Astrocyte of the cerebellum (primary cell): Measurements from ENCODE around the gene FUCA2.

Experiments
- DNase-seq: peaks from one replicate; pipeline ENCODE4 v3.0.0-alpha.2; 2011; ENCODE audit warnings: low read depth
- H3K4me3 ChIP-seq: 2 replicates; pipeline ENCODE4 v1.5.1; 2011; ENCODE audit warnings: mild to moderate bottlenecking, low read depth, low read length, moderate library complexity
- in situ Hi-C: cut with HindIII; loops from 2 replicates; pipeline ENCODE4 v1.10.0; 2017; ENCODE audit warnings: low sequenced_read_pairs
- TF ChIP-seq, protein P1 (sequence below): IDR thresholded peaks from 2 replicates; pipeline ENCODE4 v1.5.1; 2012; ENCODE audit warnings: low read length, low read depth, moderate library complexity, mild to moderate bottlenecking; ENCODE audit errors: missing control alignments

FUCA2 gene, protein sequence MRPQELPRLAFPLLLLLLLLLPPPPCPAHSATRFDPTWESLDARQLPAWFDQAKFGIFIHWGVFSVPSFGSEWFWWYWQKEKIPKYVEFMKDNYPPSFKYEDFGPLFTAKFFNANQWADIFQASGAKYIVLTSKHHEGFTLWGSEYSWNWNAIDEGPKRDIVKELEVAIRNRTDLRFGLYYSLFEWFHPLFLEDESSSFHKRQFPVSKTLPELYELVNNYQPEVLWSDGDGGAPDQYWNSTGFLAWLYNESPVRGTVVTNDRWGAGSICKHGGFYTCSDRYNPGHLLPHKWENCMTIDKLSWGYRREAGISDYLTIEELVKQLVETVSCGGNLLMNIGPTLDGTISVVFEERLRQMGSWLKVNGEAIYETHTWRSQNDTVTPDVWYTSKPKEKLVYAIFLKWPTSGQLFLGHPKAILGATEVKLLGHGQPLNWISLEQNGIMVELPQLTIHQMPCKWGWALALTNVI

DNA sequence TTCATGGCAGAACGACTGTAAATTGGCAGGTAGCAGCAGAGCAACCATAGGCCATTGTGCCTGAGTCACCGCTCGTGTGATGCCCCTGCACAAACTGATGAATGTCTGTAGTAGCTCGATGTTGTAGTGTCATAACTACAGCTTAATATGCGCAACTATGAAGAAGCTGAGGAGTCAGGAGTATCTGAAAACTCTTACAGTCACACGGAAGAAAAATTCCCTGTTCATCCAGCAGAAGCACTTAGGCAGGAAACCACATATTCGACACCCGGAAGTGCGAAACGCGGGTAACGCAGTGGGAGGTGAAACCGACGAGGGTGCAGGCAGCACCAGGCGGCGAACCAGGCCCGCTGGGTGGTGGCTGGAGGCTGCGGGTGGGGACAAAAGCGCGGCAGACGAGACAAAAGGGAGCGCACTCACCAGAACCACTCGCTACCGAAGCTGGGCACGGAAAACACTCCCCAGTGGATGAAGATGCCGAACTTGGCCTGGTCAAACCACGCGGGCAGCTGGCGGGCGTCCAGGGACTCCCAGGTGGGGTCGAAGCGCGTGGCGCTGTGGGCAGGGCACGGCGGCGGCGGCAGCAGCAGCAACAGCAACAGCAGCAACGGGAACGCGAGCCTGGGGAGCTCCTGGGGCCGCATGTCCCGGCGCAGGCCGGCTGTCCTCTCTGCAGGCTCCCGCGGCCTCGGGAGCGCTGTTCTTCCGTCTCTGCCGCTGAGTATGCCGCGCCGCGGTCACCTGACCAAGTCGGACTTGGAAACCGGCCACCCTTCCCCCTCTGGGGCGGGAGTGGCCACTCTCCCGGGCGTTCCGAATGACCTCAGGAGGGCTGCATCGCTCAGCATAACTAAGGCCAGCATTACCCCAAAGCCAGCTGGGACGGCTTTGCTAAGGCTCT, at the start of gene FUCA2:
TSS of gene FUCA2 (minus strand) at position 730 of the 901 bp plus-strand sequence. CDS start at position 644, 86 bp downstream.
- peak; percentile 70 for DNase-seq
- H3K4me3 ChIP-seq = peak within 1 kb of the TSS; percentile 58
- TF ChIP-seq, protein P1, sequence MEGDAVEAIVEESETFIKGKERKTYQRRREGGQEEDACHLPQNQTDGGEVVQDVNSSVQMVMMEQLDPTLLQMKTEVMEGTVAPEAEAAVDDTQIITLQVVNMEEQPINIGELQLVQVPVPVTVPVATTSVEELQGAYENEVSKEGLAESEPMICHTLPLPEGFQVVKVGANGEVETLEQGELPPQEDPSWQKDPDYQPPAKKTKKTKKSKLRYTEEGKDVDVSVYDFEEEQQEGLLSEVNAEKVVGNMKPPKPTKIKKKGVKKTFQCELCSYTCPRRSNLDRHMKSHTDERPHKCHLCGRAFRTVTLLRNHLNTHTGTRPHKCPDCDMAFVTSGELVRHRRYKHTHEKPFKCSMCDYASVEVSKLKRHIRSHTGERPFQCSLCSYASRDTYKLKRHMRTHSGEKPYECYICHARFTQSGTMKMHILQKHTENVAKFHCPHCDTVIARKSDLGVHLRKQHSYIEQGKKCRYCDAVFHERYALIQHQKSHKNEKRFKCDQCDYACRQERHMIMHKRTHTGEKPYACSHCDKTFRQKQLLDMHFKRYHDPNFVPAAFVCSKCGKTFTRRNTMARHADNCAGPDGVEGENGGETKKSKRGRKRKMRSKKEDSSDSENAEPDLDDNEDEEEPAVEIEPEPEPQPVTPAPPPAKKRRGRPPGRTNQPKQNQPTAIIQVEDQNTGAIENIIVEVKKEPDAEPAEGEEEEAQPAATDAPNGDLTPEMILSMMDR = no peak
- in situ Hi-C loops = no loop called here

DNA sequence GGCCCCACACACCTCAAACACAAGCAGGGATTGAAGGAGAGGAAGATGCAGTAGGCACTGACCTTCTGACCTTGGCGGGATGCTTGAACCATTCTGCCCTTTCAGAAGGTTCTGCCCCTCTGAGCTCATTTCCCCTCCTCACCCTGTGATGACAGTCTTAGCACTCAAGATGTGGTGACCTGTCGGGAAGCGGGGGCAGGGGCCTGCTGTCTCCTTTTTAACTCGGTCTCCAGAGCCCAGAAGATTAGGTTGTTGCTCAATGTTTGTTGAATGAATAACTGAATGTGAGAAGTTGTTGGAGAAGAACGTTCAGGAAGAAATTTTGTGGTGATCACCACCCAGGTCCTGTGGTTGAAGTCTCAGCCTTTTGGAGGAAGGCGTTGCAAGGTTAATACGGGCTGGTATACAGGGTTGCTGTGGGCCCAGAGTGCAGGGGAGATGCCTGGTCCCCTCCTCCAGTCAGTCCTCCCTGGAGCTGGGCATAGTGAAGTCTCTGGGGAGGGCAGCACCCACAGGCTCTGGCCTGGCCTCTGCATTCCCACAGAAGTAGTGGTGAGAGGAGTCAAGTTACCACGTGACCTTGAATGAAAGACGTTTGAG, 49.7 kb upstream of the FUCA2 start:
- in situ Hi-C loops = loop anchor here (5.0 kb wide), 1 partner anchor 41 kb away; no protein-coding TSS in a partner anchor
- TF ChIP-seq, protein P1 = no peak
- DNase-seq = no peak
- H3K4me3 ChIP-seq = no peak overlapping the region

DNA sequence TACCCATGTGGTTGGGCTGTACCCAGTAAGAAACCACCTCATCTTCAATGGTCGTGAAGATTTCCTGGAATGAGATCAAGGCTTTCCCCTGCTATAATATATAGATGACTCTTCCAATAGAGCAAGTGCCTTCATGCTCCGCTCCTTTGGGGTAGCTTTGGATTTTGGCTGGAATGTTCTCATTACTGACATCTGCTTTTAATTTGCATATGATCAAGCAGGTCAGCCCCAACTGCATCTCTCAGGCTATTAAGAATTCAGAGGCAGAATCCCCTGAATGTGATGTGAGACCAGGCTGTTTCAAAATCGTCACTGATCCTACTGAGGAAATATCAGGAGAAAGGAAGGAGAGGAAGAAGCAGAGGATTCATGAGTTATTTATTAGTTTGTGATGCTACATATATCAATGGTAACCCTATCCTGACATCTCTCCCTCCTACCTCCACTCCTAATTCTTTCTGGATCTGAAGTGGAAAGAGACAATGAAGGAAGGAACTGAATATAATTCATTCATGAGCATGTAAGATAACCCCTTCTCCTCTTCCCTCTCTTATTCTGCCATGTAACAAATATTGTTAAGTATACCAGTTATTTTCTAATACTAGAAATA, 47.6 kb upstream of the FUCA2 start:
- no peak for DNase-seq
- in situ Hi-C loops = no loop called here
- H3K4me3 ChIP-seq = no peak overlapping the region
- TF ChIP-seq, protein P1 = no peak

DNA sequence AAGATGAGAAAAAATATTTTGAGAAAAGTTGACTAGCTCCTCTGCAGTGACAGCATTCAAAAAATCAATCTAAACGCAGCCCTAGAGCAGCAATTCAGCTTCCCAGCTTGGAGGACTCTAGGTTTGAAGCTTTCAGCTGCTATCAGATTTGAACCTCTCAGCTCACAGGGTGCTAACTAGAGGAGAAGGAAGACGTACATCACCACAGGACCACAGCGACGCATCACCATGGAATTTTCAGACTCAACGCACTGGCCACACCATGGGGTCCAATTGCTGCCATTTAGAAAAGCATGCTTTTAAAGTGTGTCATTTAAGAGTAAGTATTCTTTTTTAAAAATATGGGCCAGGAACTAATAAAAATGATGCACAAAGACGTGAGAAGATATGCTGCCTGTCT, 45.0 kb upstream of the FUCA2 start:
- DNase-seq = peak; percentile 90
- H3K4me3 ChIP-seq = no peak overlapping the region
- TF ChIP-seq, protein P1 = no peak
- in situ Hi-C loops = no loop called here

DNA sequence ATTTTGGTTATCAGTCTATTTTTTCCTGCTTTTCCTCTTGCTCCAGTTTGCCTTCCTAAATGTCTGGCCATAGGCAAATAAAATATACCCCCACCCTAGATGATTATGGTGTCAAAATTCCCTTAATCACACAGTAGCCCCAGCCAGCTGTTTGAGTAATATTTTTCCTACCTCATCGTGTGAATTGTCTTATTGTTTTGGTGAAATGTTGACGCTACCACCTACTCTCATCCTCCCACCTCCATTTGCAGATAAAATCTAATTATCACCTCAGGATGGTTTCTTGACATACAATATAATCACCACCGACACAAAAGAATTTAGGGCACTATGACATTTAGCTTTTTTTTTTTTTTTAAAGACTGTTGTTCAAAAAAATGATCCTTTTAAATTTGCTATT, 44.1 kb upstream of the FUCA2 start:
- no peak for DNase-seq
- TF ChIP-seq, protein P1 = no peak
- no peak overlapping the region for H3K4me3 ChIP-seq
- in situ Hi-C loops = no loop called here

DNA sequence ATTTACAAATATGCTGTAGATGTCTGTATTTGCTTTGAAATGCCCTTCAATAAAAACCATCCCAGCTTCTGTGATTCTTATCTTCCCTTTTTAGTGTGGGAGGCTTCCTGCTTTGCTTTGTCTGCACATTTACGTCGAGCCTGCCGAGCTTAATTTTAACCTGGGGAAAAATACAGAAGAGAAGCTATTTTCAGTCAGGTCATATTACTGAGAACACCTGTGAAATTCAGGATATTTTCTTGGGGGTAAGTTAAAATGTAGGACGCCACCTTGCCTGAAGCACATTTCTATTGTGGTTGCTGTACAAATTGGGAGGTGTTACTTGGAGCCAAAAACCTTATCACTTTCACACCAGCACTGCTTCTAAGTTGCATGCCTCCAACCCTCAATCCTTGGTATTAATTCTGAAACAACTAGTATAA, 43.6 kb upstream of the FUCA2 start:
- in situ Hi-C loops = no loop called here
- TF ChIP-seq, protein P1 = no peak
- no peak for DNase-seq
- H3K4me3 ChIP-seq = no peak overlapping the region
